Right cardiac atrium (tissue), 5 donors: ENCODE data around the gene MOK. TPM values are rescaled to one million over a fixed set of nuclear protein-coding genes. Genes with fewer than 3 reads are reported as not detected.
A peak's percentile ranks its signal among the peaks of the same experiment; 100 is the strongest.

ENCODE experiments used
- ATAC-seq, 2 donors: fragments of 200-7000 bp; cut with Tn5 transposase; one replicate each; pipeline versions ENCODE4 v1.8.0 to v1.9.1; 2020; ENCODE audit warnings: moderate library complexity in 2 of 2, mild to moderate bottlenecking in 1 of 2
- DNase-seq, 3 donors: peaks; one replicate each; pipeline ENCODE4 v3.0.0-alpha.2; 2020
- H3K27ac ChIP-seq: one replicate; pipeline ENCODE4 v1.5.1; 2013; ENCODE audit warnings: mild to moderate bottlenecking, low read length, control low read depth, moderate library complexity
- H3K27me3 ChIP-seq: one replicate; pipeline ENCODE4 v1.6.1; 2013; ENCODE audit not compliant: control insufficient read depth, insufficient read depth
- H3K4me1 ChIP-seq: one replicate; pipeline ENCODE4 v1.6.1; 2013; ENCODE audit warnings: low read length; ENCODE audit not compliant: control insufficient read depth, insufficient read depth
- H3K4me3 ChIP-seq: one replicate; pipeline ENCODE4 v1.5.1; 2013; ENCODE audit warnings: low read length, control low read depth
- H3K9me3 ChIP-seq: one replicate; pipeline ENCODE4 v1.6.1; 2013; ENCODE audit warnings: low read length; ENCODE audit not compliant: control insufficient read depth
- WGBS: extraction: QIAGEN DNeasy Blood & Tissue Kit; methylation state at CpG from one replicate; pipeline ENCODE4 v1.1.7; 2013; 5-methylcytosine and 5-hydroxymethylcytosine counted together
- intact Hi-C, 4 donors: fragments of 100-400 bp; cut with DNase I; formaldehyde crosslinking; loops; one replicate each; pipeline versions ENCODE4 v1.11.0 to v1.14.0; 2022 to 2023
- polyA plus RNA-seq: library from polyadenylated mRNA; stranded (reverse); fragments of 200-250 nt; gene quantifications from one replicate; pipeline ENCODE4 v1.2.3, GENCODE V29; 2013
- total RNA-seq, 4 donors: library from RNA; stranded (reverse); fragmentation: NEBNext Ultra II Directional; extraction: Animal tissue kit (Norgen Biotek cat#: 25700); gene quantifications; one replicate each; pipeline ENCODE4 v1.2.1, GENCODE V29; 2021
- donor health status: healthy with polysubstance abuse.
- donor health status: DM: no; HTN: yes; CAD: no.
- donor health status: DM: no; HTN: no; CAD: no.
- donor health status: DM: no; HTN: yes; CAD: no; lungs with severe emphysema.
- donor health status: DM: yes; HTN: yes; CAD: no.

The MOK gene
- total and polyA plus RNA-seq, 5 donors = 11.4 to 18.4 (median 13.9) TPM

- peak in 1 of 3 donors; percentile 11 for DNase-seq
- Histone ChIP-seq H3K4me1 (peaks cover 4% of the 10 kb centered on the region), H3K4me3 (no peak overlapping the region), H3K27me3 (no peaks in the 10 kb centered on the region), H3K27ac (no peak overlapping the region), H3K9me3 (no peaks in the 10 kb centered on the region)
- intact Hi-C loops = no loop called here
- ATAC-seq = no peak
- WGBS = 89% methylated on average over 12 of the region's 12 CpGs
These were observed 16.8 kb upstream of the MOK start for GRCh38 chr14:102321456-102322422.

- Histone ChIP-seq H3K9me3 (no peaks in the 10 kb centered on the region), H3K27ac (peak overlapping the region; percentile 73), H3K27me3 (no peaks in the 10 kb centered on the region), H3K4me1 (peaks cover 4% of the 10 kb centered on the region), H3K4me3 (peak overlapping the region; percentile 82)
- intact Hi-C loops = no loop called here
- no peak for ATAC-seq
- 88% methylated on average over 17 of the region's 17 CpGs for WGBS
- peak in 1 of 3 donors; percentile 39 for DNase-seq
These were observed 15.9 kb upstream of the MOK start for GRCh38 chr14:102320671-102321455.

DNA sequence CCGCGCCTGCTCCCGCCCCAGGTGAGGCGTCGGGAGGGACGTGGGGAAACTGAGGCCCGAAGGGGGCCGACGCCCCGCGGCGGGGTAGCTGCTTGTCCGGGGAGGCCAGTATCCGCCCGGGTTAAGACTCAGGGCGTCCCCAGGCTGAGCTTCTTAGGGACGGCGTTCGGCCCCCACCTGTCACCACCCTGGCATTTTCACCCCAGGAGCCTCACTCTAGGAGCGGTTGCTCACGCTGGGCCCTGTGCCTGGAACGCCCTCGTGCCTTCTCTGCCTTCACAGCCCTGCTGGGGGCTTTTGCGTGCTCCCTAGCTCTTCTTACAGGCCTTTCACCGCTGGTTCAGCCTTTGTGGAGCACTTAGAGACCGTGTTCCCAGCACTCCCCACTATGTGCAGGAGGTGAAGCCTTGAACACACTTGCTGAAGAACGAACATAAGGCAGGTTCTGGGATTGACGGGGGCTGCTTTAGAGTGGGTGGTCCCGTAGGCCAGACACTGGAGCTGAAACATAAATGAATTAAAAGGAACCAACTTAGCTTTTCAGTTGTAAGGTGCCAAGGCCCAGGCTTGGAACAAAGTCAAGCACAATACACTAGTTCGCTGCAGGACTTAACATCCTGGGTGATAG is 15.2 kb upstream of the MOK start:
- DNase-seq (peak; percentile 46 to 77 (median 72)), ATAC-seq (no peak)
- Histone ChIP-seq H3K27ac (peak overlapping the region; percentile 73), H3K9me3 (no peaks in the 10 kb centered on the region), H3K4me1 (peaks cover 4% of the 10 kb centered on the region), H3K4me3 (peak overlapping the region; percentile 82), H3K27me3 (no peaks in the 10 kb centered on the region)
- 4% methylated on average over 30 of the region's 30 CpGs for WGBS
- intact Hi-C loops = no loop called here

- Histone ChIP-seq H3K9me3 (no peaks in the 10 kb centered on the region), H3K27me3 (no peaks in the 10 kb centered on the region), H3K4me3 (peak within 1 kb of the TSS; percentile 82), H3K4me1 (peaks cover 4% of the 10 kb centered on the region), H3K27ac (peak within 1 kb of the TSS; percentile 98)
- WGBS = under 1% methylated on average over 69 of the region's 71 CpGs
- DNase-seq (peak; percentile 95 to 98 (median 98)), ATAC-seq (peak; percentile 72 to 76)
- intact Hi-C loops = loop anchor here in 1 of 4 donors (10.0 kb wide), 1 partner anchor 235 kb away; the partner anchor contains the start of gene HSP90AA1
These were observed 14.5 kb upstream of the MOK start, which contains the start of gene ZNF839 for GRCh38 chr14:102319351-102320032. Gene ZNF839, plus strand, starts transcription at chr14:102319746. Its CDS starts 20 bp downstream, at chr14:102319766.

DNA sequence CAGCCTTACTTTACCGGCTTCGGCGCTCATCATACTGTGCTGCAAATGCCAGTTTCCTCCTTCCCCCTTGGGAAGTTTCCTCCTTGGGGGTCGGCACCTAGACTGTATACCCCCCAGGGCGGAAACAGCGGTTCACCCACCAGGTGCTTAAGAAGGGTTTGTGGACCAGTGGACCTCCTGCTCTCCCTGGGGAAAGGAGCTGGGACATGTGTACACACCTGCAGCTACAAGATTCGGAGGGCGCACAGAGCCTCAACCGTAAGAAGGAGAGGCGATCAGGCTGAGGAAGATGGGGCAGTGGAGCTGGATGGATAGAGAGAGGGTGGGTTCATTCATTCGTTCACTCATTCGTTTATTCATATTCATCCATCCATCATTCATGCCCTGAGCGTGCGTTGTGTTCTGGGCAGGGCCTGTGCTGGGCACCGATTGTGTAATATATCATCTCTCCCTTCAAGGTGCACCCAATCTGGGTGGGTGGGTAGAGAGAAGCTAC is 13.9 kb upstream of the MOK start:
- Histone ChIP-seq H3K27ac (peak overlapping the region; percentile 98), H3K4me3 (peak overlapping the region; percentile 82), H3K27me3 (no peaks in the 10 kb centered on the region), H3K4me1 (peaks cover 4% of the 10 kb centered on the region), H3K9me3 (no peaks in the 10 kb centered on the region)
- intact Hi-C loops = loop anchor here in 1 of 4 donors (10.0 kb wide), 1 partner anchor 234 kb away; the partner anchor contains the start of gene HSP90AA1
- peak in 1 of 2 donors; percentile 0 for ATAC-seq
- 68% methylated on average over 15 of the region's 15 CpGs for WGBS
- peak in 2 of 3 donors; percentile 52 to 60 for DNase-seq

DNA sequence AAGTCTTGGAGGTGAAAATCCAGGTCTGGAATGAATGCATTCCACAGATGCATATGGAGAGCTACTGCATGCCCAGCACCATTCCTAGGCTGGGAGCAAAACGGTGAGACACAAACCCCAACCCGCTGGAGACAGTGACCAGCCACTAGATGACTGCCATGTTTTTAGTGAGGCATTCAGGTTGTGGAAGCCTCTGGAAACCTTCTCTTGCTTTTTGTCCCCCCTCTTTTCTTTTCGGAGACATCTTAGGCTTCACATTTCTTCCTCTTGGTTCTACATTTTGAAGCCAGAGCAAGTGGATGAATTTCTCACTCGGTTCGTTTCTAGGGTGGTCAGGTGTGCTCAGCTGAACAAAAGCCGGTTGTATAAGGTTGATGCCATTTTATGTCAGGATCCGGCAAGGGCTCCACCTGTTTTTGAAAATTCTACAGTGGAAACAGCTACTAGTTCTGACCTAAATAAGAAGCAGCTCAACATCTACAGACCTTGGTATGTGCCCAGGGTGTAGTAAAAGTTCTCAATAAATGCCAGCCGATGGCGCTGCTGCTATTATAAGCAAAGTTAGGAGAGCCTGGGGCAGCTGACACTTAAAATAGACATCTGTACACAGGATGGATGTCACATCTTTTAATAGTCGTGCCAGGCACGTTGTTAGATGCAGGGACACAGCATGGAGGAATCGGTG is 12.7 kb upstream of the MOK start:
- peak in 1 of 3 donors; percentile 70 for DNase-seq
- Histone ChIP-seq H3K27ac (peak overlapping the region; percentile 98), H3K4me1 (peaks cover 4% of the 10 kb centered on the region), H3K27me3 (no peaks in the 10 kb centered on the region), H3K9me3 (no peaks in the 10 kb centered on the region), H3K4me3 (peak overlapping the region; percentile 51)
- WGBS = 47% methylated on average over 12 of the region's 12 CpGs
- ATAC-seq = peak; percentile 2 to 17
- intact Hi-C loops = loop anchor here in 1 of 4 donors (10.0 kb wide), 1 partner anchor 233 kb away; the partner anchor contains the start of gene HSP90AA1

DNA sequence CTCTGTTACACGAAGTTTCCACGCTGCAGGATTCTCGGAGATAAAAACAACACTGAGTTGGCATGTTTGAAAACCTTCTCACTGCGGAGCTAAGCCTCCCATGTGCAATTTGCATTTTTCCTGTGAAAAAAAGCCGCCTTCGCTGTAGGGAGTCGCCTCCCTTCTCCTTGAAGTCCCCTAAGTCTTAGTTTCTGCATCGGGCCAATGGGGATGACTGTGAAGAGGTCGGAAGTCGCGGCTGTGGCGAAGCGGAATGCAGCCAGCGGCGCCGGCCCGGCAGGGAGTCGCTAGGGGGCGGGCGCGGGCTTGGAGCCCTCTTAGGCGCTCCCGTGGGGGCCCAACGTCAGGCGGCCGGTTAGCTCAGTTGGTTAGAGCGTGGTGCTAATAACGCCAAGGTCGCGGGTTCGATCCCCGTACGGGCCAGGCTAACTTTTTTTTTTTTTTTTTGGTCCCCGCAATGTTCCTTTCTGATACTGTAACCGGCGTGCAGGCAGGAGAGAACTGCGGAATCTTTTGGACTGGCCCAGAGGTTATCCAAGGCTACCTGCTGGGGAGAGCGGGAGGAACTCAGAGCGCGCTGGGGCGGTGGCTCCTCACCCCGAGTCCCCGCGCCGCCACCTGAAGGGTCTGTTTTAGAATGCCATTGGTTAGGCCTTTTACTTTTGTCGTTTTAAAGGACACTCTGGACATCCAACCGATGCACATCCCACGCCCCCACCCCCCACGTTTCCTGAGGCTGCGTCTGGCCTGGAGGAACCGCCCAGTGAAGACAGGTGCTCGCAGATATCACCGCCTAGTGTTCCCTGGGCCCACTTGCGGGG is 12.0 kb upstream of the MOK start:
- no peaks in the 10 kb centered on the region for H3K27me3 ChIP-seq
- DNase-seq = peak; percentile 92 to 98 (median 97)
- H3K27ac ChIP-seq = peak overlapping the region; percentile 98
- no peaks in the 10 kb centered on the region for H3K9me3 ChIP-seq
- H3K4me3 ChIP-seq = peak overlapping the region; percentile 58
- intact Hi-C loops = loop anchor here in 1 of 4 donors (10.0 kb wide), 1 partner anchor 232 kb away; the partner anchor contains the start of gene HSP90AA1
- 1% methylated on average over 54 of the region's 54 CpGs for WGBS
- ATAC-seq = peak; percentile 84 to 88
- H3K4me1 ChIP-seq = peaks cover 4% of the 10 kb centered on the region

DNA sequence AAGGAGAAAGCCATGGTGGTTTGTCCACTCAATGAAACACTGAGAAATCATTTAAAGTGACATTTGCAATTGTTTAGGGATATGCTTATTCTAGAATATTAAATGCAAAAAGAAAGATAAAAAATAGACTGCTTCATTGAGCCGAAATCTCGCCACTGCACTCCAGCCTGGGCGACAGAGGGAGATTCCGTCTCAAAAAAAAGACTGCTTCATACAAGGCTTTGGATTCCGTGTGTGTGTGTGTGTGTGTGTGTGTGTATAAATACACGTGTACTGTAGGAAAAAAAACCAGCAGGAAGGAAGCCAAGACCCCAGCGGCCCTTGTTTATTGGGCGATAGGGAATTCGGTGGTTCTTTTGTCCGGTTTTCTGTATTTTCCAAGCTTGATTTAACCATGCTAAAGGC is 11.4 kb upstream of the MOK start:
- no peaks in the 10 kb centered on the region for H3K27me3 ChIP-seq
- no peak for ATAC-seq

DNA sequence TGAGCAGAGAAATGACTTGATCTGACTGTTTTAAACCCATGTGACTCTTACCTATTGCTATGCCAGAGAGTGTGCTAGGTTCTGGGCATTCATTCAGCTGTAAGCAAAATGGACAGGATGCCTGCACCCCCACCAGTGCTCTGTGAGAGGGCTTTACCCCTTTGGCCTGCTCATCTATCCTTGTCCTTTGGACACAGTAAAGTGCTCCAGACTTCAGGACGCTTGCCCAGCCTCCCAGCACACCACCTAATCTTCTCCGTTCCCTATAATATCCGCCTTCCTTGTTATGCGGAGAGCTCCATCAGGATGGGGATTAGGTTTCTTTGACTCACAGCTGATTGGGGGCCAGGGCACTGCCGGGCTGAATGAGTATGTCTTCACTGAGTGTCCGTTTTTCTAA is 10.2 kb upstream of the MOK start:
- intact Hi-C loops = loop anchor here in 2 of 4 donors (2.0 to 10.0 kb wide), 3 partner anchors 78 to 230 kb away; partner anchors contain the start of gene HSP90AA1 (in 1 of the 2)
- 88% methylated on average over 6 of the region's 6 CpGs for WGBS
- no peak for DNase-seq
- Histone ChIP-seq H3K4me3 (no peak overlapping the region), H3K27me3 (no peaks in the 10 kb centered on the region), H3K4me1 (peaks cover 4% of the 10 kb centered on the region), H3K27ac (no peak overlapping the region), H3K9me3 (no peaks in the 10 kb centered on the region)
- no peak for ATAC-seq

More for the DNA sequence above, 11.4 kb upstream of the MOK start:
- H3K4me3 ChIP-seq = peak overlapping the region; percentile 58
- under 1% methylated on average over 10 of the region's 10 CpGs for WGBS
- intact Hi-C loops = loop anchor here in 1 of 4 donors (10.0 kb wide), 1 partner anchor 232 kb away; the partner anchor contains the start of gene HSP90AA1
- peak in 1 of 3 donors; percentile 68 for DNase-seq
- no peaks in the 10 kb centered on the region for H3K9me3 ChIP-seq
- H3K27ac ChIP-seq = peak overlapping the region; percentile 40
- peaks cover 4% of the 10 kb centered on the region for H3K4me1 ChIP-seq
